GM23338 (cell line): ENCODE data around the gene CFAP77. TPM values are rescaled to one million over a fixed set of nuclear protein-coding genes. Genes with fewer than 3 reads are reported as not detected.

Source experiments
- ATAC-seq: fragments of 200-7000 bp; cut with Tn5 transposase; 3 replicates; pipeline ENCODE4 v1.9.1; 2020
- DNase-seq: peaks from one replicate; pipeline ENCODE4 v3.0.0-alpha.2; 2015; ENCODE audit warnings: low spot score
- H2AFZ ChIP-seq: fragments of 200-600 bp; sonication (generic); 2 replicates; pipeline ENCODE4 v1.8.0; 2016; ENCODE audit warnings: antibody characterized with exemption, mild to moderate bottlenecking, moderate library complexity
- H3F3A ChIP-seq: fragments of 200-600 bp; sonication (generic); replicated peaks from 2 replicates; pipeline ENCODE4 v1.8.0; 2017; ENCODE audit warnings: antibody characterized with exemption, mixed run types, low read depth
- H3K27ac ChIP-seq: fragments of 200-600 bp; sonication (generic); 2 replicates; pipeline ENCODE4 v1.6.1; 2016; ENCODE audit warnings: low read depth
- H3K27me3 ChIP-seq: fragments of 200-600 bp; sonication (generic); 2 replicates; pipeline ENCODE4 v1.8.0; 2016; ENCODE audit warnings: mild to moderate bottlenecking, mixed run types, moderate library complexity; ENCODE audit not compliant: insufficient read depth
- H3K36me3 ChIP-seq: fragments of 200-600 bp; sonication (generic); 2 replicates; pipeline ENCODE4 v1.8.0; 2016; ENCODE audit warnings: mild to moderate bottlenecking; ENCODE audit not compliant: insufficient read depth
- H3K4me1 ChIP-seq: fragments of 200-600 bp; sonication (generic); 2 replicates; pipeline ENCODE4 v1.8.0; 2016; ENCODE audit warnings: mild to moderate bottlenecking, moderate library complexity; ENCODE audit not compliant: insufficient read depth
- H3K4me2 ChIP-seq: fragments of 200-600 bp; sonication (generic); 2 replicates; pipeline ENCODE4 v1.7.1; 2017; ENCODE audit warnings: mixed run types
- H3K4me3 ChIP-seq: fragments of 200-600 bp; sonication (generic); 2 replicates; pipeline ENCODE4 v1.6.1; 2016; ENCODE audit warnings: mixed run types
- H3K79me2 ChIP-seq: fragments of 200-600 bp; sonication (generic); replicated peaks from 2 replicates; pipeline ENCODE4 v1.8.0; 2017; ENCODE audit warnings: mild to moderate bottlenecking; ENCODE audit not compliant: insufficient read depth
- H3K9me2 ChIP-seq: fragments of 200-600 bp; sonication (generic); 2 replicates; pipeline ENCODE4 v1.8.0; 2017; ENCODE audit not compliant: insufficient read depth
- H4K20me1 ChIP-seq: fragments of 200-600 bp; sonication (generic); replicated peaks from 2 replicates; pipeline ENCODE4 v1.8.0; 2017; ENCODE audit warnings: mild to moderate bottlenecking; ENCODE audit not compliant: insufficient read depth
- H3K27ac Mint-ChIP-seq: 2 replicates; pipeline ENCODE4 v1.8.0; 2020; ENCODE audit warnings: inconsistent platforms, mild to moderate bottlenecking, moderate library complexity, mixed read lengths
- H3K27me3 Mint-ChIP-seq: 3 replicates; pipeline ENCODE4 v1.8.0; 2022; ENCODE audit warnings: low read depth, mild to moderate bottlenecking, moderate library complexity, mixed read lengths, inconsistent platforms; ENCODE audit not compliant: insufficient read depth, poor library complexity
- H3K36me3 Mint-ChIP-seq: 3 replicates; pipeline ENCODE4 v1.8.0; 2021; ENCODE audit warnings: low read depth, mild to moderate bottlenecking, inconsistent platforms, moderate library complexity, mixed read lengths
- H3K4me1 Mint-ChIP-seq: 3 replicates; pipeline ENCODE4 v1.8.0; 2020; ENCODE audit warnings: mild to moderate bottlenecking, inconsistent platforms, mixed read lengths
- H3K4me3 Mint-ChIP-seq: 3 replicates; pipeline ENCODE4 v1.8.0; 2021; ENCODE audit warnings: moderate library complexity, mild to moderate bottlenecking, inconsistent platforms, mixed read lengths
- H3K9me3 Mint-ChIP-seq: 3 replicates; pipeline ENCODE4 v1.8.0; 2020; ENCODE audit warnings: moderate library complexity, mild to moderate bottlenecking, inconsistent platforms, mixed read lengths
- CREB1 ChIP-seq: fragments of 250-450 bp; sonication (Bioruptor Pico); IDR thresholded peaks from 2 replicates; pipeline ENCODE4 v1.5.0; 2020; ENCODE audit warnings: low read depth, mild to moderate bottlenecking, moderate library complexity
- EZH2 ChIP-seq: fragments of 200-600 bp; sonication (generic); IDR thresholded peaks from one replicate; pipeline ENCODE4 v1.8.0; 2017; ENCODE audit warnings: antibody characterized with exemption, mild to moderate bottlenecking, low read depth; ENCODE audit not compliant: unreplicated experiment
- EZH2phosphoT487 ChIP-seq: fragments of 200-600 bp; sonication (generic); IDR thresholded peaks from one replicate; pipeline ENCODE4 v1.8.1; 2018; ENCODE audit warnings: antibody characterized with exemption; ENCODE audit not compliant: unreplicated experiment
- JUNB ChIP-seq: IDR thresholded peaks from one replicate; pipeline ENCODE4 v1.6.1; 2016; ENCODE audit warnings: antibody characterized with exemption; ENCODE audit not compliant: unreplicated experiment
- NANOG ChIP-seq: IDR thresholded peaks from 2 replicates; pipeline ENCODE4 v1.6.1; 2016; ENCODE audit warnings: antibody characterized with exemption, borderline replicate concordance
- POLR2AphosphoS5 ChIP-seq: IDR thresholded peaks from 2 replicates; pipeline ENCODE4 v1.6.1; 2016; ENCODE audit warnings: antibody characterized with exemption, low read depth
- STAT1 ChIP-seq: IDR thresholded peaks from one replicate; pipeline ENCODE4 v1.6.1; 2016; ENCODE audit warnings: antibody characterized with exemption; ENCODE audit not compliant: unreplicated experiment
- ZNF114 ChIP-seq: fragments of 250-450 bp; sonication (Bioruptor Pico); IDR thresholded peaks from 2 replicates; pipeline ENCODE4 v1.5.0; 2020; ENCODE audit warnings: mild to moderate bottlenecking, moderate library complexity
- ZNF331 ChIP-seq: fragments of 250-450 bp; sonication (Bioruptor Pico); IDR thresholded peaks from 2 replicates; pipeline ENCODE4 v1.5.0; 2020; ENCODE audit warnings: low read depth, mild to moderate bottlenecking, moderate library complexity
- polyA plus RNA-seq: library from polyadenylated mRNA; unstranded; fragments of >200 nt; fragmentation: Nextera tagmentation; extraction: Ambion mirVana; gene quantifications from 2 replicates; pipeline ENCODE4 v1.2.1, GENCODE V29; 2016
- total RNA-seq: library from RNA; depleted of rRNA; stranded (reverse); fragments of >200 nt; shearing (Covaris generic); gene quantifications from 2 replicates; pipeline ENCODE4 v1.2.3, GENCODE V29; 2014
- TF ChIP-seq, protein P1 (sequence below), 2 experiments: fragments of 200-600 bp in 1 of 2; sonication (generic) in 1 of 2; conservative IDR thresholded peaks; 2 replicates each; pipeline versions ENCODE4 v1.5.1 to v1.6.1; 2016 to 2017; ENCODE audit warnings: antibody characterized with exemption in 2 of 2, low read depth in 2 of 2, mild to moderate bottlenecking in 2 of 2, moderate library complexity in 1 of 2
- TF ChIP-seq, protein P2 (sequence below): IDR thresholded peaks from 2 replicates; pipeline ENCODE4 v1.6.1; 2016; ENCODE audit warnings: antibody characterized with exemption
- TF ChIP-seq, protein P3 (sequence below): IDR thresholded peaks from one replicate; pipeline ENCODE4 v1.6.1; 2018; ENCODE audit warnings: antibody characterized with exemption; ENCODE audit not compliant: unreplicated experiment

CFAP77 gene
- total and polyA plus RNA-seq, 2 experiments from 2014 or later = 0.97 to 1.3 TPM

DNA sequence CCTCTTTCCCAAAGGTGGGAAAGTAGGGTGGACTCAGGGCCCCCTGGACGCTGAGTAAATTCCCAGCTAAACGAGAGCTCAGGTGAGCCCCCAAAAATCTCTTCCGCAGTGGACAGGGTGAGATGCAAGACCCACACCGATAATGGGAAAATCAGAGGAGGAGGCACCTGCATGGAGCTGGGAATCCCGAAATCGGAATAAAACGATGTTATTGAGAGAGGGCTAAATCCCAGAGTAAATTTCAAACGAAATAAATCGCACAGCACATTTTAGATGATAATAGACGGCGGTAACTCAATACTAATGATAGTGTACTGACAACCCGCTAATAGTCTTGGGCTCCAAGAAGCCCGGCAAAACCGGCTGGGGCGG is 169.4 kb downstream of the CFAP77 start:
- peak; percentile 99 for TF ChIP-seq EZH2
- TF ChIP-seq, protein P1, sequence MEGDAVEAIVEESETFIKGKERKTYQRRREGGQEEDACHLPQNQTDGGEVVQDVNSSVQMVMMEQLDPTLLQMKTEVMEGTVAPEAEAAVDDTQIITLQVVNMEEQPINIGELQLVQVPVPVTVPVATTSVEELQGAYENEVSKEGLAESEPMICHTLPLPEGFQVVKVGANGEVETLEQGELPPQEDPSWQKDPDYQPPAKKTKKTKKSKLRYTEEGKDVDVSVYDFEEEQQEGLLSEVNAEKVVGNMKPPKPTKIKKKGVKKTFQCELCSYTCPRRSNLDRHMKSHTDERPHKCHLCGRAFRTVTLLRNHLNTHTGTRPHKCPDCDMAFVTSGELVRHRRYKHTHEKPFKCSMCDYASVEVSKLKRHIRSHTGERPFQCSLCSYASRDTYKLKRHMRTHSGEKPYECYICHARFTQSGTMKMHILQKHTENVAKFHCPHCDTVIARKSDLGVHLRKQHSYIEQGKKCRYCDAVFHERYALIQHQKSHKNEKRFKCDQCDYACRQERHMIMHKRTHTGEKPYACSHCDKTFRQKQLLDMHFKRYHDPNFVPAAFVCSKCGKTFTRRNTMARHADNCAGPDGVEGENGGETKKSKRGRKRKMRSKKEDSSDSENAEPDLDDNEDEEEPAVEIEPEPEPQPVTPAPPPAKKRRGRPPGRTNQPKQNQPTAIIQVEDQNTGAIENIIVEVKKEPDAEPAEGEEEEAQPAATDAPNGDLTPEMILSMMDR (conservative IDR thresholded peaks at IDR 0.05; ENCODE audit: low read depth in 2 of 2) = no peak
- Histone ChIP-seq H3K36me3 (no peaks in the 10 kb centered on the region; the same call in 1 of the 2 replicates), H3K27me3 (peaks cover 93% of the 10 kb centered on the region), H3K4me2 (peak overlapping the region; percentile 87), H3K79me2 (no peaks in the 10 kb centered on the region), H2AFZ (no peak overlapping the region), H4K20me1 (peaks cover 28% of the 10 kb centered on the region), H3F3A (0 out of 2 replicates have a peak, but pooled peaks cover 5% of the 10 kb centered on the region), H3K27ac (no peak overlapping the region), H3K4me1 (peaks cover 34% of the 10 kb centered on the region), H3K9me2 (no peaks in the 10 kb centered on the region), H3K4me3 (peak overlapping the region; percentile 58)
- Mint-ChIP-seq H3K4me1 (peaks cover 22% of the 10 kb centered on the region), H3K36me3 (no peaks in the 10 kb centered on the region), H3K4me3 (peak overlapping the region; percentile 44; the same call in 1 of the 3 replicates), H3K27ac (no peak overlapping the region), H3K9me3 (peaks cover 3% of the 10 kb centered on the region; the same call in 2 of the 3 replicates), H3K27me3 (peaks cover 96% of the 10 kb centered on the region)
- DNase-seq (no peak), ATAC-seq (no peak)

DNA sequence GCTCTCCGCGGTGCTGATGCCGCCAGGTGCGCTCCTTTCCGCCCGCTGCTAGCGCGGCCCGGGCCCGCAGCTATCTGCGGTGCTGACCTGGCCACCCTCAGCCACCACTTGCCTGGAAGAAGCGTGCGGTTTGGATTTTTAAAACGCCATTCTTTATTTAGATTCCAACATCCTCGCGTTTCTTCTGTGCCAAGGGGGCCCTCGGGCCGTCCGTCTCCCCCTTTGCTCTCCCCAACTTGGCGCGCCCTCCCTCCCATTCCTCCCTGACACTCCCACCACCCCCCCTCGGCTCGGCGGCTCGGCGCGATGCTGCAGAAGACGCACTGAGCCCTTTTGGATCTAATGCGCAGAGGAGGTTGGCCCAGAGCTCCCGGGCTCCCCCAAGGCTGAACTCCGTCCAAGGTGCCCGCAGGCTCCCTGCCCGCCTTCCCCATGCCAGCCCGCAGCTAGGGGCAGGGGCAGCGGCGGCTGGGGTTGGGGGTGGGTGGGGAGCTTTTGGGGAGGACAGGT is 172.3 kb downstream of the CFAP77 start, which contains the start of gene BARHL1:
Gene BARHL1 (plus strand): TSS at position 331 of the 510 bp plus-strand sequence. CDS start 192 bp downstream, outside the sequence.
- Mint-ChIP-seq H3K27me3 (peaks cover 99% of the 10 kb centered on the region), H3K4me3 (peak within 1 kb of the TSS; percentile 60), H3K36me3 (no peaks in the 10 kb centered on the region), H3K27ac (no peak within 1 kb of the TSS), H3K9me3 (peaks cover 3% of the 10 kb centered on the region; the same call in 2 of the 3 replicates), H3K4me1 (peaks cover 46% of the 10 kb centered on the region)
- H3F3A ChIP-seq = 0 out of 2 replicates have a peak, but pooled peaks cover 8% of the 10 kb centered on the region
- H3K4me1 ChIP-seq = peaks cover 54% of the 10 kb centered on the region
- peaks cover 100% of the 10 kb centered on the region for H3K27me3 ChIP-seq
- no peaks in the 10 kb centered on the region for H3K79me2 ChIP-seq
- H3K9me2 ChIP-seq = no peaks in the 10 kb centered on the region
- H3K27ac ChIP-seq = no peak within 1 kb of the TSS
- no peaks in the 10 kb centered on the region; the same call in 1 of the 2 replicates for H3K36me3 ChIP-seq
- peak within 1 kb of the TSS; percentile 87 for H3K4me2 ChIP-seq
- peaks cover 38% of the 10 kb centered on the region for H4K20me1 ChIP-seq
- DNase-seq (no peak), ATAC-seq (peak; percentile 75; the same call in 1 of the 3 replicates)
- no peak within 1 kb of the TSS for H2AFZ ChIP-seq
- peak within 1 kb of the TSS; percentile 58 for H3K4me3 ChIP-seq
- TF ChIP-seq CREB1 (CRISPR knock-in tag) (no peak), ZNF114 (CRISPR knock-in tag) (no peak), POLR2AphosphoS5 (no peak), EZH2phosphoT487 (no peak), EZH2 (no peak), ZNF331 (no peak), STAT1 (no peak), JUNB (no peak), NANOG (no peak)
- TF ChIP-seq, protein P2, sequence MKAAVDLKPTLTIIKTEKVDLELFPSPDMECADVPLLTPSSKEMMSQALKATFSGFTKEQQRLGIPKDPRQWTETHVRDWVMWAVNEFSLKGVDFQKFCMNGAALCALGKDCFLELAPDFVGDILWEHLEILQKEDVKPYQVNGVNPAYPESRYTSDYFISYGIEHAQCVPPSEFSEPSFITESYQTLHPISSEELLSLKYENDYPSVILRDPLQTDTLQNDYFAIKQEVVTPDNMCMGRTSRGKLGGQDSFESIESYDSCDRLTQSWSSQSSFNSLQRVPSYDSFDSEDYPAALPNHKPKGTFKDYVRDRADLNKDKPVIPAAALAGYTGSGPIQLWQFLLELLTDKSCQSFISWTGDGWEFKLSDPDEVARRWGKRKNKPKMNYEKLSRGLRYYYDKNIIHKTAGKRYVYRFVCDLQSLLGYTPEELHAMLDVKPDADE = no peak
- TF ChIP-seq, protein P3, sequence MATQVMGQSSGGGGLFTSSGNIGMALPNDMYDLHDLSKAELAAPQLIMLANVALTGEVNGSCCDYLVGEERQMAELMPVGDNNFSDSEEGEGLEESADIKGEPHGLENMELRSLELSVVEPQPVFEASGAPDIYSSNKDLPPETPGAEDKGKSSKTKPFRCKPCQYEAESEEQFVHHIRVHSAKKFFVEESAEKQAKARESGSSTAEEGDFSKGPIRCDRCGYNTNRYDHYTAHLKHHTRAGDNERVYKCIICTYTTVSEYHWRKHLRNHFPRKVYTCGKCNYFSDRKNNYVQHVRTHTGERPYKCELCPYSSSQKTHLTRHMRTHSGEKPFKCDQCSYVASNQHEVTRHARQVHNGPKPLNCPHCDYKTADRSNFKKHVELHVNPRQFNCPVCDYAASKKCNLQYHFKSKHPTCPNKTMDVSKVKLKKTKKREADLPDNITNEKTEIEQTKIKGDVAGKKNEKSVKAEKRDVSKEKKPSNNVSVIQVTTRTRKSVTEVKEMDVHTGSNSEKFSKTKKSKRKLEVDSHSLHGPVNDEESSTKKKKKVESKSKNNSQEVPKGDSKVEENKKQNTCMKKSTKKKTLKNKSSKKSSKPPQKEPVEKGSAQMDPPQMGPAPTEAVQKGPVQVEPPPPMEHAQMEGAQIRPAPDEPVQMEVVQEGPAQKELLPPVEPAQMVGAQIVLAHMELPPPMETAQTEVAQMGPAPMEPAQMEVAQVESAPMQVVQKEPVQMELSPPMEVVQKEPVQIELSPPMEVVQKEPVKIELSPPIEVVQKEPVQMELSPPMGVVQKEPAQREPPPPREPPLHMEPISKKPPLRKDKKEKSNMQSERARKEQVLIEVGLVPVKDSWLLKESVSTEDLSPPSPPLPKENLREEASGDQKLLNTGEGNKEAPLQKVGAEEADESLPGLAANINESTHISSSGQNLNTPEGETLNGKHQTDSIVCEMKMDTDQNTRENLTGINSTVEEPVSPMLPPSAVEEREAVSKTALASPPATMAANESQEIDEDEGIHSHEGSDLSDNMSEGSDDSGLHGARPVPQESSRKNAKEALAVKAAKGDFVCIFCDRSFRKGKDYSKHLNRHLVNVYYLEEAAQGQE = no peak
- TF ChIP-seq, protein P1 (conservative IDR thresholded peaks at IDR 0.05; ENCODE audit: low read depth in 2 of 2) = no peak
